NCI-H226 (cell line): ENCODE measurements around the gene ZNF100.
"Not testable (repeated sequence)": the region's sequence is repeated elsewhere in the genome, so short reads cannot be mapped to it uniquely, and the experiment has no call there.

Experiments used
- DNase-seq: peaks from one replicate; pipeline ENCODE4 v3.0.0-alpha.2; 2015

Gene ZNF100

GRCh38 chr19:21699197-21699596, 68.2 kb downstream of the ZNF100 start:
- DNase-seq, result no peak

DNA sequence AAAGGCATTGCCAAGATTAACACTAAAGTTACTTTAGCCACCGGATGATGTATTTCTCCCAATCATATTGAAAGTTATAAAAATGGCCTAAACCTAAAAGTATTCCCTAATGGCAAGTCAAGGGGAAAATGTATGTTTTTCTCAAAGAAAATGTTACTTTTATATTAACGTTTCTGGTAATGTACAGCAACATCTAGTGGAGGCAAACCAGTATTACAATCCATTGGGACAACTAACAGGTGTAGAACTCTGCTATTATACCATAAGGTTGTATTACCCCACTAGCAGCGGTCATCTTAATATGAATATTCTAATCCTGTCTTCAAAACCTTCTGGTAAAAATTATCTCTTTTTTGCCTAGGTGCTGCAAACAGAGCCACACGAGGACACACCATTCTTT, 69.2 kb downstream of the ZNF100 start:
- no peak for DNase-seq

- DNase-seq, result no peak
Observed at GRCh38 chr19:21697698-21698097, 69.7 kb downstream of the ZNF100 start.

GRCh38 chr19:21694171-21694906, 73.0 kb downstream of the ZNF100 start:
- DNase-seq, result no peak

GRCh38 chr19:21693399-21693798, 74.0 kb downstream of the ZNF100 start:
- DNase-seq, result no peak

- DNase-seq, result no peak
Observed at GRCh38 chr19:21691661-21692060, 75.7 kb downstream of the ZNF100 start.

DNA sequence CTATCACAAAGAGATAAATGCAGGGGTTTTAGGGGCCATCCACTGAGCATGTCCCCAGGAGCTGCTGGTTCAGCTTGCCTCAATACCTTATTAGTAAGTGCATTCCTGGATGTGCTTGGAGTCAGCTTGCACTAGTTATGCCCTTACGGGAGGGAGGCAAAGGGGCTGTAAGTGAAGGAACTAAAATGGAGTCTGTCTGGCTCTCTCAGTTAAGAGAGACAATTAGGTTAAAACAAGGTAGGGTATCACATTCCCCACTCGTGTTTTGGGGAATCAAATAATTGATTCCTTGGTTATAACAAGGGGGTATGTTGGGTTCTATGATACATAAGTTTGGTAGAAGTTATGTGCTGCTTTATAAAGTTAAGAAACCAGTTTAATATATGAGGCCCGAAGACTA, 78.9 kb downstream of the ZNF100 start:
- no peak for DNase-seq

- no peak for DNase-seq
Observed at GRCh38 chr19:21680671-21681070, 86.7 kb downstream of the ZNF100 start.

DNA sequence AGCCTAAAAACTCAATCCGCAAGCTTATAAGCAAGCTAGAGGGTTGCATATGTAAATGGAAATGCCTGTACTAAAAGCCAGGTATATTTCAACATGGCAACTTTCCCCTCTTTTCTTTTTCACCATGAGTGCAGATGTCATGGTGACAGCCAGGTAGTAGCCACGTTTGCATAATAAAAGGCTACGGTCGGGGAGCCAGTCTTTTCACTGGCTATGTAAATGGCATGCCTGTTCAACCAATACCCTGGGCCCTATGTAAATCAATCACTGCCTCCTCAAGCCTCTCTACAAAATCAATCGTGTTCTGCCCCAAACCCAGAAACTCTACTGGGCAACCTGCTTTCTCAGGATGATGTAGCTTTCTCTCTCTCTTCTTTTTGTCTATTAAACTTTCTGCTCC, 87.4 kb downstream of the ZNF100 start:
- DNase-seq, result no peak

GRCh38 chr19:21677696-21678418, 89.5 kb downstream of the ZNF100 start:
- DNase-seq, result no peak

DNA sequence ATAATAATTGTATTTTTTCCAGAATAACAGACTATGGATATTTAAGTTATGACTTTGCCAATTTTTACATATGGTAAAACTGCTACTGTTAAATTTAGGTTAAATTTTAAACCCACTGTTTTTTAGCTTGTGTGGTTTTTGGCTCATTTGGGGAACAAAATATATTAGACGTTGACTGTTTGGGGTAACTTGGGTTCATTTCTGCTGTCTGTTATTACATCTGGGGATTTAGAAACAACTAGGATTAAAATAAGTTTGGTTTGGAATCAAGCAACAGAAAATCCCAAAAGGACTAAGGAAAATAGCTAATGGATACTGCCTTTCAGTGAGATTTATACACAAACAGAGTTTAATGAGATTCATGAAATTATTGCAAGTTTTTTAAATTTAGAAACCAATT, 92.9 kb downstream of the ZNF100 start:
- no peak for DNase-seq

DNA sequence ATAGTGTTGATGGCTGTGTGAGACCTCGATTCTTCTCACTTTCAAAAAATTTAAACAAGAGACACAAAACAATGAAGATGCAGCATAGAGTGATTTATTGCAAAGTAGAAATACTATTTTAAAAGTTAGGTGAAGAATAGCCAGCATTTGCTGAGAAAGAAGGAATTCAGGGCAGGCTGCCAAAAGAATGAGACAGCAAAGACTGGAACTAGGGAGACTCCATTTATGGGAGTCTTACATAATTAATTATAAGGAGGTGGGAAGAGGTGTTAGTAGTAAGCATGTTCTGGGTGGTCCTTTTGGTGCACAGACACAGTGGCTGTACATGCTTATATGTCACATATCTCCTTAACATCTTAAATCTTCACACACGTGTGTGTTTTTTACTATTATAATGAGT, 93.9 kb downstream of the ZNF100 start:
- not testable (repeated sequence) for DNase-seq
